ENCODE measurements around the gene C10orf120. TPM values are rescaled to one million over a fixed set of nuclear protein-coding genes. Genes with fewer than 3 reads are reported as not detected.

C10orf120 gene
- total RNA-seq, 4 donors from 2014 or later, result not detected

GRCh38 chr10:122672655-122673054, 27.0 kb downstream of the C10orf120 start:
- TF ChIP-seq CTCF (IDR thresholded peaks at IDR 0.05; ENCODE audit: low read depth), result no peak

- no peak for TF ChIP-seq CTCF (IDR thresholded peaks at IDR 0.05; ENCODE audit: low read depth)
Measured at GRCh38 chr10:122671355-122671754, 28.3 kb downstream of the C10orf120 start.

GRCh38 chr10:122669842-122670241, 29.8 kb downstream of the C10orf120 start:
- no peak for TF ChIP-seq CTCF (IDR thresholded peaks at IDR 0.05; ENCODE audit: low read depth)

- TF ChIP-seq CTCF (IDR thresholded peaks at IDR 0.05; ENCODE audit: low read depth), result no peak
Measured at GRCh38 chr10:122669045-122669444, 30.6 kb downstream of the C10orf120 start.

GRCh38 chr10:122665946-122666345, 33.7 kb downstream of the C10orf120 start:
- no peak for TF ChIP-seq CTCF (IDR thresholded peaks at IDR 0.05; ENCODE audit: low read depth)

- no peak for TF ChIP-seq CTCF (IDR thresholded peaks at IDR 0.05; ENCODE audit: low read depth)
Measured at GRCh38 chr10:122665329-122665860, 34.3 kb downstream of the C10orf120 start.

GRCh38 chr10:122664501-122664900, 35.1 kb downstream of the C10orf120 start:
- no peak for TF ChIP-seq CTCF (IDR thresholded peaks at IDR 0.05; ENCODE audit: low read depth)

Data from subcutaneous adipose tissue (tissue), 4 donors.